HG02588 (cell line): ENCODE results near the gene CEBPE.
A peak's percentile ranks its signal among the peaks of the same experiment; 100 is the strongest.

ENCODE experiments used
- ATAC-seq: cut with Tn5 transposase; IDR thresholded peaks from one replicate; pipeline ENCODE4 v1.9.1; 2021; ENCODE audit warnings: mild to moderate bottlenecking, moderate library complexity; ENCODE audit not compliant: unreplicated experiment

CEBPE gene

GRCh38 chr14:23085458-23085857 is 33.6 kb downstream of the CEBPE start:
- ATAC-seq, result no peak

DNA sequence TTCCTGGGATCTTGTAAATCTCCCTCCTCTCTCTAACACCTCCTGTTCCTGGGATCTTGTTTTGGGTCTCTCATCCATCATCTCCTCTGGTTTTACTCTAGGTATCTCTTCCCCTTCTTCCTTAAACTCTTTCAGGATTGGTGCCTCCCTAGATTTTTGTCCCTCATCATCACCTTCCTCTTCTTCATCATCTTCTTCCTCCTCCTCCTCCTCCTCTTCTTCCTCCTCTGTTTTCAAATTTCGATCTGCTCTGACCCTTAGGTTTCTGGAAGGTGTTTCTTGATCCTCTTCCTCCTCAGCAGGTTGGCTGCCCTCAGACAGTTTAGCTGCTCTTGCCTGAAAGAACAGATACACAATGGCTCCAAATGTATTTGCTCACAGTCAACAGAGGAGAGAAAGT is 38.6 kb downstream of the CEBPE start:
- no peak for ATAC-seq

GRCh38 chr14:23079716-23080115 is 39.3 kb downstream of the CEBPE start:
- ATAC-seq, result no peak

GRCh38 chr14:23078692-23079116 is 40.4 kb downstream of the CEBPE start:
- ATAC-seq, result no peak

DNA sequence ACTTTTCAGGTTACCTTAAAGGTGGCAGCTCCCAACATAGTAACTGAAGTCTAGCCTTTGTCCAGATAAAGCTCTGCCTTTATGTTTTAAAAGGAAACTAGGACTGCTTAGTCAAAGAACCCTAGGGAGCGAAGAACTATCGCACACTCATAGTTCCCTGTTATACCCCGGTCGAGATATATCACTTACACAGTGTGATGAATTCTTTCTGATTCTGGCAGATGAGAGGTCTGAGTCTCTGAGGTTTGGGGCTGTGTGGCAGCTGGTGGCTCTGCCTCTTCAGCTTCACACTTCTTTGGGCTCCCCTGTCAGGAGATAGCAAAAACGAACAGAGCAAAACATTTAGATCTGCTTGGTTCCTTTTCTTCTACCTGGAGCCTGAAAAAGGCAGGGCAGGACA is 41.1 kb downstream of the CEBPE start:
- no peak for ATAC-seq

- no peak for ATAC-seq
These were observed 42.2 kb downstream of the CEBPE start for GRCh38 chr14:23076785-23077408.

DNA sequence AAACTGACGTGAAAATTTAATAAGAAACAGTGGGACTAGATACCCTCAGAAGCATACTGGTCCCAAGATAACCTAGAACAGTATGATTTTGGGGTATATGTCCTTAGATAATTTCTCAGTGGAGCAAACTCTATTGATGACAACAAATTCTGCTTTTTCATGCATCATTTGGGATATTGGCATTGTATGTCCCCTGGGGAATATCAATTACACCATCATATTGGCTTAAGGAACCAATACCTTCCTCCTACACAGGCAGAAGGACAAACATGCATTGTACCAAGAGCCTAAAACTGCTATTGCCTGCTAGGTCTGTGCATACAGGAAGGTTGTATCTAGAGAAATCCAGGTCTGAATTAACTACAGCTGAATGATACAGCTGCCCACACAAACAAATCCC is 44.1 kb downstream of the CEBPE start:
- ATAC-seq, result no peak

DNA sequence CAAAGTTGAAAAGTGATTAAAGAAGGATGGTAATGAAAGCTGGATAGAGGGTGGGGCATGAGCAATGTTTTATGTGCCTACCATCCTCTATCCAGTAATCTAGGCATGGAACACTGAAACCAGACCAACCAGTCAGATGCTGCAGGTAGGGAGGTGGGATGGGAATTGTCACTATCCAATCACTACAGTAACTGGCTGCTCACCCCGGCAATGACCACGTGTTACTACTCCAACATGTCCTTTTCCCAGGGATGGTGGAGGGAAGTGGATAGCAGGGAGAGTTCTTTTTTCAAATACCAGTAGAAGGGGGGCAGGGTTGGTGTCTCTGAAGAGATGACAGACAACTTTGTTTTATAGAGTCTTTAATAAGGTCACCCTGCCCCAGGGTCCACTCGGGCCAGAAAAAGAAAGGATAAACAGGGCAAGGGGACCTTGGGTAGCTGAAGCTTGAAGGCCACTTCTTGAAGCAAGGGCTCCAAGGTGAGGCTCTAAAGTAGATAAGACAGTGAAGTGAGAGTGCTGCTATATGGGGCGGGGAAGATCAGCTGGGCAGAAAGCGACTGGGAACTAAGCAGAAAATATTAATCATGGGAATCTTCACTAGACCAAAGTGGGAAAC is 47.0 kb downstream of the CEBPE start:
- ATAC-seq, result no peak

DNA sequence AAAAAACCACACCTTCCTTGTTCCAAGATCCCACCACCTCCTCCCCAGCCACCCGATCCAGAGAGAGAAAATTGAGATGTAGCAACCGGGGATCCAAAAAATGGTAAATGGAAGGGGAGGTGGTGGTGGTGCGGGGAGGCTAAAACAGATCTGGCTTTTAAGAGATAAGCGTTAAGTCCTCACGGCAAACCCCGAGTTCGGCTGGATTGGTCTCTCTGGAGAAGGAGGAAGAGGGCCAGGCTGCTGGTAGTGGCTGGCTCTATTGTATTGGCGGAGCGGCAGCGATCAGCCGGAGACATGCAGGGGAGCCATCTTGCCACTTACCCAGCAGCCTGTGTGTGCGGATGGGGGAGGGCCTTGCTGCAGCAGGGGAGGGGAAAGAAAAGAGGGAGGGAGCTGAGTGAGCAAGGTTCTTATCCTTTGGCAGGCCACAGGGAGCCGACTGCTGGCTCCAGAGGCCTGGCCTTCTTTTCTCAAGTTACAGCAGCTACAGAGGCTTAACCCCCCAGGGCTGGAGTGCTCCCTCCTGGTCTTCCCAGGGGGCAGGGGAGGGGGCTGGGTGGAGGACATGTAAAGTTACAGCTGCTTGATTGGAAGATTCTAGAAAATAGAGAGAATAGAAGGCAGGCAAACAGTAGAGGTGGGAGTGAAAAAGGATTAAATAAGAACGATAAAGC is 47.7 kb downstream of the CEBPE start:
- peak; percentile 93 for ATAC-seq

- ATAC-seq, result no peak
These were observed 48.6 kb downstream of the CEBPE start for GRCh38 chr14:23070262-23071129.

GRCh38 chr14:23069413-23069806 is 49.6 kb downstream of the CEBPE start:
- ATAC-seq, result no peak

DNA sequence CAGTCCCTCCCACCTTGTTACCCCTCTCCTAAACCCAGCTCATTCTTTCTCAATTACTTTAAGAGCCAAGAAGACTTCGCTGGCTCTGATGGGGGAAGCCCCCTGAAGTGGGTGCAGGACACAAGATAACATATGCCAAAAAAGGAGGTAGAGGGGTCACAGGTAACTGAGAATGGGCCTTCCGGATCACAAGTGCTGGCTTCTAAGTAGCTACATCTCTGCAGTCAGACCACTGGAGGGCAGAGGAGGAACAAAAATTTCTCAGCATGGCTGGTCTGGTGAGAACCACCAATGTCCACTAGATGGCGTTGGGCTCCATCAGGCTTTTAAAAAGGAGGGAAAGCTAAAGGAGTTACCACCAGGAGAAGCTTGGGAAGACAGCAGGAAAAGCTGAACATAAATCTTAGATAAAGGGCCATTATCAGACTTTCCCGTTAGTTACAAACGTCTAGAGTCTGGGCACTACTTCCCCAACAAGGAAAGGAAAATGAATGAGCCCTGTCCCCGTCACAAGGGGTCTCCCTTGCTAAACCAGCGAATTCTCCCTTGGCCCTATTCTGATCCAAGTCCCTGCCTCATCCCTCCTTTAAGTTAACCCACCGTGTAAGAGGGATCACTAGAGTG is 50.2 kb downstream of the CEBPE start:
- no peak for ATAC-seq

- no peak for ATAC-seq
These were observed 50.9 kb downstream of the CEBPE start for GRCh38 chr14:23067847-23068788.
